ENCODE data around the gene LEF1.

LEF1 gene

GRCh38 chr4:108033348-108033747 lies 135.4 kb downstream of the LEF1 start:
- TF ChIP-seq FOXP2 (optimal IDR thresholded peaks at IDR 0.05; ENCODE audit: borderline replicate concordance, extremely low read depth, extremely low read length, insufficient read depth) (no peak), TAF1 (IDR thresholded peaks at IDR 0.05; ENCODE audit: borderline replicate concordance, insufficient read depth, low read length) (no peak), POLR2AphosphoS5 (IDR thresholded peaks at IDR 0.05; ENCODE audit: low read depth, low read length) (no peak), REST (IDR thresholded peaks at IDR 0.05; ENCODE audit: insufficient read depth in 1 of 2, low read depth in 2 of 2, low read length in 2 of 2) (no peak), SIN3A (IDR thresholded peaks at IDR 0.05; ENCODE audit: borderline replicate concordance, insufficient read depth, low read length) (no peak)

GRCh38 chr4:108031427-108032083 lies 137.2 kb downstream of the LEF1 start:
- no peak for TF ChIP-seq FOXP2 (optimal IDR thresholded peaks at IDR 0.05; ENCODE audit: borderline replicate concordance, extremely low read depth, extremely low read length, insufficient read depth)

GRCh38 chr4:108030332-108030731 lies 138.4 kb downstream of the LEF1 start:
- TF ChIP-seq POLR2AphosphoS5 (IDR thresholded peaks at IDR 0.05; ENCODE audit: low read depth, low read length) = no peak
- no peak for TF ChIP-seq REST (IDR thresholded peaks at IDR 0.05; ENCODE audit: insufficient read depth in 1 of 2, low read depth in 2 of 2, low read length in 2 of 2)
- TF ChIP-seq TAF1 (IDR thresholded peaks at IDR 0.05; ENCODE audit: borderline replicate concordance, insufficient read depth, low read length) = no peak
- TF ChIP-seq SIN3A (IDR thresholded peaks at IDR 0.05; ENCODE audit: borderline replicate concordance, insufficient read depth, low read length) = no peak
- no peak for TF ChIP-seq FOXP2 (optimal IDR thresholded peaks at IDR 0.05; ENCODE audit: borderline replicate concordance, extremely low read depth, extremely low read length, insufficient read depth)

- TF ChIP-seq REST (IDR thresholded peaks at IDR 0.05; ENCODE audit: insufficient read depth in 1 of 2, low read depth in 2 of 2, low read length in 2 of 2) = no peak
Observed at GRCh38 chr4:108029731-108030130, 139.0 kb downstream of the LEF1 start.

- TF ChIP-seq FOXP2 (optimal IDR thresholded peaks at IDR 0.05; ENCODE audit: borderline replicate concordance, extremely low read depth, extremely low read length, insufficient read depth) (no peak), REST (IDR thresholded peaks at IDR 0.05; ENCODE audit: insufficient read depth in 1 of 2, low read depth in 2 of 2, low read length in 2 of 2) (no peak), SIN3A (IDR thresholded peaks at IDR 0.05; ENCODE audit: borderline replicate concordance, insufficient read depth, low read length) (no peak), TAF1 (IDR thresholded peaks at IDR 0.05; ENCODE audit: borderline replicate concordance, insufficient read depth, low read length) (no peak), POLR2AphosphoS5 (IDR thresholded peaks at IDR 0.05; ENCODE audit: low read depth, low read length) (no peak)
Observed at GRCh38 chr4:108029016-108029720, 139.6 kb downstream of the LEF1 start.

All from PFSK-1 (cell line).